Measurements from ENCODE around the gene GALNT18. TPM values are rescaled to one million over a fixed set of nuclear protein-coding genes. Genes with fewer than 3 reads are reported as not detected.

The GALNT18 gene
- total RNA-seq, 2 experiments from 2014 or later, result 6.8 to 7.4 TPM

- Mint-ChIP-seq H3K4me3 (no peak overlapping the region), H3K9me3 (no peaks in the 10 kb centered on the region), H3K36me3 (ENCODE audit: low read depth) (no peaks in the 10 kb centered on the region), H3K4me1 (ENCODE audit: low read depth) (peaks cover 3% of the 10 kb centered on the region), H3K27ac (no peak overlapping the region), H3K27me3 (peaks cover 20% of the 10 kb centered on the region)
- TF ChIP-seq CTCF (IDR thresholded peaks at IDR 0.05), result no peak
- ATAC-seq, result no peak
- ChIA-PET CTCF (no interaction called here), POLR2A (no interaction called here)
- DNase-seq, result no peak
- intact Hi-C loops (cut with micrococcal nuclease), result loop anchor here (5.0 kb wide), 1 partner anchor 224 kb away; no protein-coding TSS in a partner anchor
These were observed 360.2 kb downstream of the GALNT18 start for GRCh38 chr11:11261629-11262028.

DNA sequence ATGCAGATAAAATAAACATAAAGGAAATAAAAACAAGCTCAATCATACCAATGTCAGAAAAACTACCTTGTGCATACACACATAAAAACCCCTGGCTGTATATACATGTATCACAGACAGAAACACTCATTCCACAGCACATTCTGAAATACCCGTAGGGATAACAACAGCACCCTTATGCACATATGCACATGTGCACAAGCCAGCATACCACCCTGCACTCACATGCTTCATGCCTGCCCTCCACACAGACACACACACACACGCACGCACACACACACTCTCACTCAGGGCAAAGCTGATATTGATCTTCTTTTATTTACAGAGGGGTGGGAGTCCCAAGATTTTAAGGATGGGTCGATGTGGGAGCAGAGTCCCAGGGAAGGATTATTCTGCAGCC, 360.9 kb downstream of the GALNT18 start:
- DNase-seq (no peak), ATAC-seq (no peak)
- no peak overlapping the region for H3K27ac Mint-ChIP-seq
- intact Hi-C loops (cut with micrococcal nuclease), result loop anchor here (5.0 kb wide), 1 partner anchor 224 kb away; no protein-coding TSS in a partner anchor
- H3K4me3 Mint-ChIP-seq, result no peak overlapping the region
- no peaks in the 10 kb centered on the region for H3K36me3 Mint-ChIP-seq (ENCODE audit: low read depth)
- peaks cover 3% of the 10 kb centered on the region for H3K4me1 Mint-ChIP-seq (ENCODE audit: low read depth)
- H3K9me3 Mint-ChIP-seq, result no peaks in the 10 kb centered on the region
- no peak for TF ChIP-seq CTCF (IDR thresholded peaks at IDR 0.05)
- ChIA-PET CTCF (no interaction called here), POLR2A (no interaction called here)
- peaks cover 18% of the 10 kb centered on the region for H3K27me3 Mint-ChIP-seq

DNA sequence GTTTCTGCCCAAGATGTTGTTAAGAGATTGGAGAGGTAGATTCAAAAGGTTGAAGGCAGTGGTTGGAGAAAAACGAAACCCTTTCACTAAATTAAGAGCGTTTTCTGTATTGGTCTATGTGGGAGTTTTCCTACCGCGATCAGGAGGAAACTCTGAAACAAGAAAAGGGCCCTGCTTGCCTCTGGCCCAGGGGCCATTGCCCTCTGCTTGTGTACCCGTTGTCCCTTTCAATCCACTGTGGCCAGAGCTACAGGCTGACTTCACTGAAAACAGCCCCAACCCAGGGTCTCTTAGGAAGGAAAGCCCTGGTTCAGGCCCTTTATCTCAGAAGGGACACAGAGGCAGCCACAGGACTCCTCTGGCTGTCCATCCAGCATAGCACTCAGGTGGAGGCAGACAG, 367.8 kb downstream of the GALNT18 start:
- ATAC-seq (no peak), DNase-seq (no peak)
- CTCF ChIA-PET, result interaction anchor here (0.7 kb wide), 1 partner anchor 478 kb away, joined by 3 read pairs; no protein-coding TSS in a partner anchor
- Mint-ChIP-seq H3K27ac (no peak overlapping the region), H3K9me3 (no peaks in the 10 kb centered on the region), H3K36me3 (ENCODE audit: low read depth) (no peaks in the 10 kb centered on the region), H3K4me1 (ENCODE audit: low read depth) (no peaks in the 10 kb centered on the region), H3K4me3 (no peak overlapping the region), H3K27me3 (peaks cover 4% of the 10 kb centered on the region)
- intact Hi-C loops (cut with micrococcal nuclease), result no loop called here
- no peak for TF ChIP-seq CTCF (IDR thresholded peaks at IDR 0.05)
- POLR2A ChIA-PET, result no interaction called here

GRCh38 chr11:11253497-11253896, 368.3 kb downstream of the GALNT18 start:
- ATAC-seq (no peak), DNase-seq (no peak)
- H3K27ac Mint-ChIP-seq, result no peak overlapping the region
- POLR2A ChIA-PET, result no interaction called here
- no peak overlapping the region for H3K4me3 Mint-ChIP-seq
- CTCF ChIA-PET, result interaction anchor here (0.7 kb wide), 1 partner anchor 478 kb away, joined by 3 read pairs; no protein-coding TSS in a partner anchor
- no peak for TF ChIP-seq CTCF (IDR thresholded peaks at IDR 0.05)
- H3K4me1 Mint-ChIP-seq (ENCODE audit: low read depth), result no peaks in the 10 kb centered on the region
- intact Hi-C loops (cut with micrococcal nuclease), result no loop called here
- no peaks in the 10 kb centered on the region for H3K9me3 Mint-ChIP-seq
- peaks cover 4% of the 10 kb centered on the region for H3K27me3 Mint-ChIP-seq
- H3K36me3 Mint-ChIP-seq (ENCODE audit: low read depth), result no peaks in the 10 kb centered on the region

GRCh38 chr11:11252403-11252802, 369.4 kb downstream of the GALNT18 start:
- no peak for DNase-seq
- no peaks in the 10 kb centered on the region for H3K36me3 Mint-ChIP-seq (ENCODE audit: low read depth)
- peaks cover 1% of the 10 kb centered on the region for H3K27me3 Mint-ChIP-seq
- ChIA-PET POLR2A (no interaction called here), CTCF (no interaction called here)
- intact Hi-C loops (cut with micrococcal nuclease), result no loop called here
- no peak for ATAC-seq
- no peak overlapping the region for H3K27ac Mint-ChIP-seq
- H3K4me1 Mint-ChIP-seq (ENCODE audit: low read depth), result no peaks in the 10 kb centered on the region
- no peaks in the 10 kb centered on the region for H3K9me3 Mint-ChIP-seq
- no peak for TF ChIP-seq CTCF (IDR thresholded peaks at IDR 0.05)
- H3K4me3 Mint-ChIP-seq, result no peak overlapping the region
